GM19468 (cell line): ENCODE results near the gene PDE8B.

Experiments
- ATAC-seq: cut with Tn5 transposase; IDR thresholded peaks from one replicate; pipeline ENCODE4 v1.9.1; 2021; ENCODE audit warnings: mild to moderate bottlenecking, moderate library complexity, moderate number of reproducible peaks; ENCODE audit not compliant: unreplicated experiment; ENCODE audit errors: extremely low read depth

The PDE8B gene

GRCh38 chr5:77282337-77283027, 72.0 kb downstream of the PDE8B start:
- no peak for ATAC-seq

GRCh38 chr5:77285251-77285841, 74.9 kb downstream of the PDE8B start:
- ATAC-seq: no peak

DNA sequence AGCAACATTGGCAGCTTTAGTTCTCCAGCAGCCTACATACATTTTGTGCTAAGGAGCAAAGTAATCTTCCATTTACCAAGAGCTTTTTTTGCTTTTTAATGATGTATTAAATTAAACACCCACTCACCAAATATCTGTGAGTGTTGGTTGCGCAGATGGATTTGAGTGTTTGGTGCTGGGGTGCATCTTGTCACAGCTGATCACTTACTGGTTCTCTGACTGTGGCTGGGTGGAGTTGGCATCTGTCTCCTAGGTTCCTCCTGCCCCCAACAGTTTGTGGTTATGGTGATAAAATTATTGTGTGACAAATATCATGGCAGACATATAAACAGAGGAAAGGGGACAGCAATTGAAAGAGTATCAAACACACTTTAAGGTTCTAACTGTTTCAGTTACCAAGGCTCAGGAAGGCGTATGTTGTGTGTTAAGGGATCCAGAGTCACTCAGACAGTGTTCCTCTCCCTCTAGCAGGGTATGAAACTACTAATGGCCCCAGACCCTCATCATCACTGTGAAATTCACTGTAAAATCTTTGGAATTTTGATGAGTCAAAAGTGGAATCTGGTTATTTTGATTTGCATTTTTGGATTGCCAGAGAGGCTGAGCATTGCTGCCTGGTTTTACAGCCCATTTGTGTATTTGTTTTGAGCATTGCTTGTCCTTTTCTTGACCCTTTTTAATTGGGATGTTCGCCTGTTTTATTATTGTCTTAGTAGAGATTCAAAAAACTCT, 81.7 kb downstream of the PDE8B start:
- no peak for ATAC-seq

DNA sequence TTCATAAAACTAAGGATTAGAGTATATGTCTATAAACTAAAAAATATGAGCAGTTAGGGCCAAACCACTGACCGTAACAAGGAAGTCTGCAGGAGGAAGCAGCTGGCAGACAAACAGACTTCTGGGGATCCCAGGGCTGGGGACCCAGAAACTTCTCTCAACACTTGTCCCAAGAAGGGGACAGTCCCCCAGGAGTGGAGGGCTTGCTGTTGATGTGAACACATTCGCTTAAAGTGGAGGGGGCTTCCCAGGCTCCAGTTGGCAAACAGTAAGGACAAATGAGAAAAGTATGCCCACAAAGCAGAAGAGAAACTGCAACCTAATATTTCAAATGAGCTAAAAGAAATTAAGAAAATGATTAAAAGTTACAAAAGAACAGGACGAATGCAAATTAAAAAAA, 83.7 kb downstream of the PDE8B start:
- ATAC-seq: no peak

- no peak for ATAC-seq
Observed at GRCh38 chr5:77295863-77296378, 85.4 kb downstream of the PDE8B start.

GRCh38 chr5:77298146-77298545, 87.7 kb downstream of the PDE8B start:
- ATAC-seq: no peak

- no peak for ATAC-seq
Observed at GRCh38 chr5:77300451-77300850, 90.0 kb downstream of the PDE8B start.

GRCh38 chr5:77301447-77301883, 91.0 kb downstream of the PDE8B start:
- ATAC-seq: no peak

GRCh38 chr5:77302247-77302646, 91.8 kb downstream of the PDE8B start:
- ATAC-seq: no peak

GRCh38 chr5:77302653-77303052, 92.2 kb downstream of the PDE8B start:
- no peak for ATAC-seq

DNA sequence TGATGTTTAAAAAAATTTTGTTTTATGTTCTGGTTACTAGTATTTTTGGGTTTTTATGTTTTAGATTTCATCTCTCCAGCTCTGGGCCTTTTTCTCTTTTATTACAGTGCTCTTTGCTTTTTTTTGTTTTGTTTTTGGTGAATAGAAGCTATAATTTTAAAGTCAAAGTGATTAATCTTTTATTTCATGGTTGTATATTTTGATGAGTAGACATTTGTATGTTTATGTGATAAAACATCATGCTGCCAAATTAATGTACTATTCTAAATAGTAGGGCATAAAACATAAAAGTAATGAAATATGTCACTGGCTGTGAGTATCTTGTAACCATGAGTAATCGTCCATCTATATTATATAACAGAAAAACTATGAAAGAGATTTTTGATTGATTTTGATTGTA, 93.9 kb downstream of the PDE8B start:
- no peak for ATAC-seq

DNA sequence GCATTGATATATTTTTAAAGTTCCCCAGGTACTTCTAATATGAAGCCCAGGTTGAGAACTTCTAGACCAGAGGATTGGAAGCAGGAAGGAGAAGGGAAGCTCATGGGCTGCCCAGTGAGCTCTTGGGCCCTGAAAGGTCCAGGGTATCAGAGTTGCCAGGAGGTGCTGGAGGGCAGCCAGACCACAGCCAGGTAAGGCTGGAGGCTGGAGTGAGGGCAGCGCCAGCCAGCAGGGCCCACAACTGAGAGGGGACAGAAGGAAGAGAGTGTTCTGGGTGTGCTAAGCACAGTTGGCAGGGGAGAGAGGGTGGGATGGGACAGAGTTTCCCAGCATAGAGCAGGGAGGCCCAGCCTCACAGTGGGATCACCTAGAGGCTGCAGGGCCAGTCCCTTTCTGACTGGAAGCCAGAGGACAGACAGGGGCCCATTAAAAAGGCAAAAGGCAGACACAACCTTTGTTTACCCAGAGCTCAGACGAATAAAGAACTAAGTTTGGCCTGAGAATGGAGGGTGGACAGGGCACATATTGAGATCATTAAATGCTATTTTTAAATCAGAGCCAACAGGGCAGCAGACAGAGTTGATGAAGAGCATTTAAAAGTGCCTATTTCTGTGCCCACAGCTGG, 94.9 kb downstream of the PDE8B start:
- no peak for ATAC-seq

DNA sequence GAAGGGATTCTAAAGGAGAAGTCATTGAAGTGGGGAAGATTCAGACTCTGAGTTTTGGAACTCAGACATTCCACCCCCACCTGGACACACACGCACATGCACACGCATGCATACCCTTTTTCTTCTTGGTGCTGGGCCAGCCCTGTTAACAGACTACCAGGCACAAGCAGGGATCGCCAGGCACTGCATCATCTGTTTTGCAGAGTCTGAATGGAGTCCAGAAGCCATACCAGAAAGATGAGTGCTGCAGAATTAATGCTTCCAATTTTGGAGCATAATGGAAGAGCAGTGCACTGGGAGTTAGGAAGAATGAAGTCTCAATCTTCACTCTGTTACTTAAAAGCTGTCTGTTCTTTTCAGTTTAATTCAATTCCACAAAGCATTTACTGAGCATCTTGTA, 95.5 kb downstream of the PDE8B start:
- ATAC-seq: no peak

GRCh38 chr5:77306531-77306930, 96.1 kb downstream of the PDE8B start:
- ATAC-seq: no peak

- no peak for ATAC-seq
Observed at GRCh38 chr5:77308154-77308960, 97.9 kb downstream of the PDE8B start.

- no peak for ATAC-seq
Observed at GRCh38 chr5:77309140-77309539, 98.7 kb downstream of the PDE8B start.

GRCh38 chr5:77310494-77311213, 100.2 kb downstream of the PDE8B start:
- no peak for ATAC-seq

DNA sequence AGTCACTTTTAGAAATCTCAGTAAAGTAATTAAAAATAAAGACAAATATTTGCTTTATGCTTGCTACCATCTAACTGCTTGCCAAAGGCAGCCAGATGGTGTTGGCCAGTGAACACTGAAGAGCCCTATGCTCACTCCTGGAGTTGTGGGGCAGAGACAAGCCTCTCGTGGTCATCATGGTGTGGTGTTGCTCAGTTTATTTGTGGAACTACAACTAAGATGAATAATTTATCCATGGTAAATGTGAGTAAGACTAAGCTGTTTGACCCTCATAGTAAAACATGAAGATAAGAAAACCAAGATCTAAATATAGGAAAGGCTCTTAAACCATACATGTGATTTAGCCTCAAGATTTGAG, 100.7 kb downstream of the PDE8B start:
- ATAC-seq: no peak

DNA sequence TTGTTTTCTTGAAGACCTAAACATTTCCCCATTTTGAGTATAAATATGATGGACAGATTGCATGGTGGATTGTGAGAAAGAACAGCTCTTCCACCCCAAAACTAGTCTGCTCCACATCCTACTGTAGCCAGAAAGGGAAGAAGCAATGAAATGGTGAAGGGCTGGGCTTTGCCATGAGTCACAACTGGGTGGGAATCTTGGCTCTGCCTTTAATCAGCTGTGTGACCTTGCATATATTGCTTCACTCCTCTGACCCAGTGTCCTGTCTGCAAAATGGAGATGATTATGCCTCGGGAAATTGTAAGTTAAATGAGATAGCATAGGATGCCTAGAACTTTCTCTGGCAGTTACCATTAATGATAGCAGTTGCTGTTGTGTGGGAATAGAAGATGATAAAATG, 101.9 kb downstream of the PDE8B start:
- ATAC-seq: no peak
